GM12872 (cell line): ENCODE measurements around the gene SNRNP25.

Experiments
- TF ChIP-seq, protein P1 (sequence below): IDR thresholded peaks from 3 replicates; pipeline ENCODE4 v1.5.1; 2011; ENCODE audit warnings: low read depth, mild to moderate bottlenecking, low read length, moderate library complexity; ENCODE audit not compliant: insufficient read depth

Gene SNRNP25

DNA sequence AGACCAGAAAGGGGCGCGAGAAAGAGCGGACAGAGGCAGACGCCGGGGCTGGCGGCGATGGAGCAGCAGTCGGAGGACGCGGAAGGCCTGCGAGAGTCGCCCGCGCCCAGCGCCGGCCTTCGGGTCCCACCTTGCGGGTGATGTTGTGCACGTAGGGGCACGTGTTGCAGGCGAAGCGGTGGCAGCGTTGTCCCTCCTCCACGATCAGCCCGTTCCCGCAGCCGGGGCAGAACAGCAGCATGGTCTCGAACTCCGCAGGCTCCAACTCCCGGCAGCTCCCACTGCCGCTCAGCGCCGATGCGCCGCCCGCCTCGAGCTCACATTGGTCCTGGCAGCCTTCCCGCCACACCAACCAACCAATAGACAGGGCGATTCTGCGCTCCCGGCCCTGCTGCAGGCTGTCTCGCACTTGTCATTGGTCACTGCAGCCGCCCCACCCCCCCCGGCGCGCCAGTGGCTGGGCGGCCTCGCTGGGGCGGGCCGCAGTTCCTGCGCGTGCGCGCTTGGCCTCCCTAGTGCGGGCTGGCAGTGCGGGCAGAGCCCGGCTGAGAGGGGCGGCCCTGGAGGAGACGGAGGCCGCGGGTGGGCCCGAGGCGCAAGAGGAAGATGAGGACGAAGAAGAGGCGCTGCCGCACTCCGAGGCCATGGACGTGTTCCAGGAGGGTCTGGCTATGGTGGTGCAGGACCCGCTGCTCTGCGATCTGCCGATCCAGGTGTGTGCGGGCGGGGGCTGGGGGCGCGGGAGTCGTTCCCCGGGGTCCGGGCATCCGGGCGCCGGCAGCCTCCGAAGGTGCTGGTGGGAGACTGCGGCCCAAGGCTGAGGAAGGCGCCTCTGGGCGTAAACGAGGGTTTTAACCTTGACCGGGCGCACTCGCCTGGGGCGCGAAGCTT lies at the start of gene SNRNP25, which contains the start of gene POLR3K:
SNRNP25 (plus strand) TSS at position 483 of the 891 bp plus-strand sequence; CDS start at position 672, 189 bp downstream.
POLR3K (minus strand) TSS at position 263 of the 891 bp plus-strand sequence; CDS start at position 241, 22 bp downstream.
- TF ChIP-seq, protein P1, sequence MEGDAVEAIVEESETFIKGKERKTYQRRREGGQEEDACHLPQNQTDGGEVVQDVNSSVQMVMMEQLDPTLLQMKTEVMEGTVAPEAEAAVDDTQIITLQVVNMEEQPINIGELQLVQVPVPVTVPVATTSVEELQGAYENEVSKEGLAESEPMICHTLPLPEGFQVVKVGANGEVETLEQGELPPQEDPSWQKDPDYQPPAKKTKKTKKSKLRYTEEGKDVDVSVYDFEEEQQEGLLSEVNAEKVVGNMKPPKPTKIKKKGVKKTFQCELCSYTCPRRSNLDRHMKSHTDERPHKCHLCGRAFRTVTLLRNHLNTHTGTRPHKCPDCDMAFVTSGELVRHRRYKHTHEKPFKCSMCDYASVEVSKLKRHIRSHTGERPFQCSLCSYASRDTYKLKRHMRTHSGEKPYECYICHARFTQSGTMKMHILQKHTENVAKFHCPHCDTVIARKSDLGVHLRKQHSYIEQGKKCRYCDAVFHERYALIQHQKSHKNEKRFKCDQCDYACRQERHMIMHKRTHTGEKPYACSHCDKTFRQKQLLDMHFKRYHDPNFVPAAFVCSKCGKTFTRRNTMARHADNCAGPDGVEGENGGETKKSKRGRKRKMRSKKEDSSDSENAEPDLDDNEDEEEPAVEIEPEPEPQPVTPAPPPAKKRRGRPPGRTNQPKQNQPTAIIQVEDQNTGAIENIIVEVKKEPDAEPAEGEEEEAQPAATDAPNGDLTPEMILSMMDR: no peak

DNA sequence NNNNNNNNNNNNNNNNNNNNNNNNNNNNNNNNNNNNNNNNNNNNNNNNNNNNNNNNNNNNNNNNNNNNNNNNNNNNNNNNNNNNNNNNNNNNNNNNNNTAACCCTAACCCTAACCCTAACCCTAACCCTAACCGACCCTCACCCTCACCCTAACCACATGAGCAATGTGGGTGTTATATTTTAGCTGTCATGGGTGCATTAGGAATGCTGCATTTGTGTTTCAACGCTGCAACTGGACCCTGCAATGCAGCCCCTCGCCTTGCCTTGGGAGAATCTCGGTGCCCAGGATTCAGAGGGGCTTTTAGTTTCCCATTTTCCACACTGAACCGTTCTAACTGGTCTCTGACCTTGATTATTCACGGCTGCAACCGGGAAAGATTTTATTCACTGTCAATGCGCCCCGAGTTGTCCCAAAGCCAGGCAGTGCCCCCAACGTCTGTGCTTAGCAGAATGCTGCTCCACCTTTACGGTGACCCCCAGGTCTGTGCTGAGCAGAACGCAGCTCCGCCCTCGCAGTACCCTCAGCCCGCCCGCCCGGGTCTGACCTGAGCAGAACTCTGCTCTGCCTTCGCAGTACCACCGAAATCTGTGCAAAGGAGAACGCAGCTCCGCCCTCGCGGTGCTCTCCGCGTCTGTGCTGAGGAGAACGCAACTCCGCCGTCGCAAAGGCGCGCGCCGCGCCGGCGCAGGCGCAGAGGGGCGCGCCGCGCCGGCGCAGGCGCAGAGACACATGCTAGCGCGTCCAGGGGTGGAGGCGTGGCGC lies 43.5 kb upstream of the SNRNP25 start:
- TF ChIP-seq, protein P1: no peak

DNA sequence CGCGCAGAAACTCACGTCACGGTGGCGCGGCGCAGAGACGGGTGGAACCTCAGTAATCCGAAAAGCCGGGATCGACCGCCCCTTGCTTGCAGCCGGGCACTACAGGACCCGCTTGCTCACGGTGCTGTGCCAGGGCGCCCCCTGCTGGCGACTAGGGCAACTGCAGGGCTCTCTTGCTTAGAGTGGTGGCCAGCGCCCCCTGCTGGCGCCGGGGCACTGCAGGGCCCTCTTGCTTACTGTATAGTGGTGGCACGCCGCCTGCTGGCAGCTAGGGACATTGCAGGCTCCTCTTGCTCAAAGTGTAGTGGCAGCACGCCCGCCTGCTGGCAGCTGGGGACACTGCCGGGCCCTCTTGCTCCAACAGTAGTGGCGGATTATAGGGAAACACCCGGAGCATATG lies 42.9 kb upstream of the SNRNP25 start:
- TF ChIP-seq, protein P1: peak; percentile 70

DNA sequence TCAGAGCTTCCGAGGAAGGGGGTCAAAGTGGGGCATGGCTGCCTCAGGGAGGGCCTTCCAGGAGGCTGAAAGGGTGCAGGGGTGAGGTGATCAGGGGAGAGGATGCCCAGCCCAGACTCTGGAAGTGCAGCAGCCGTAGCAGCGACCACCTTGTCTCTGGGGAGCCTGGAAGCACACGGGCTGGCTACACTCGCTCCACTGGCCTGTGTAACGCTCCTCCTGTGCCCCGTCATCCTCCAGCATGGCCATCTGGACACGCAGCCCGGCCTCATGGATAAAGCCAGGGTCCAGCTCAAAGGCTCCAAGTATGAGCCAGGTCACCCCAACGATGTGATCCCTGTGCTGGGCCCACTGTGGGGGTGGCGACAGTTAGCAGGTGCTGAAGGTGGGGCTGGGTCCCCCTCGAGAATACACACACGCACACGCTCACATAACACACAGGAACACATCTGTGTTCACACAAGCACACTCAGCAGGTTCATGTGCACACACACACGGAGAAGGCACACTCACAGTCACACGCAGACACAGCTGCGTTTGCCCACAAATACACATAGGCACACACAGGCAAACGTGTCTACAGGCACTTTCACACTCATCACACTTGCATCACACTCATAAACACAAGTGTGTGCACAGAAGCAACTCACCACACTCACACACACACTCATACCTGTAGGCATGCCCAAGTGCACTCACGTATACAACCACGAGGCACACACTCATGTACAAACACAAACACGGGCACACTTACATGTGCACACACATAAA lies 19.6 kb upstream of the SNRNP25 start:
- TF ChIP-seq, protein P1: no peak

DNA sequence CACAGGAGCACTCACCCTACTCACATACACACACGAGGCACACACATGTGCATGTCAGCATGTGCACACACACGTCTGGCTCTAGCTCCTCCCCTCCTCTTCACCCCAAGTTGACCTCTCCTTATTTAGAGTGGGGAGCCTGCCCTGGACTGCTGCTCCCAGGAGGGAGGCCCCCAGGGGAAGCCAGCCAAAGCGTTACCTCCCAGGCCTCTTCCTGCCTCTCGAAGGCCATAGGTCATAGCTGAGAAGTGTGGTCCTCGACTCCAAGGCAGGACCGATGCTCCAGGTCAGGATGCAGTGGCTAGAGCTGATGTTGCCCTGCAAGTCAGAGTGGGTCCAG lies 19.0 kb upstream of the SNRNP25 start:
- TF ChIP-seq, protein P1: no peak

DNA sequence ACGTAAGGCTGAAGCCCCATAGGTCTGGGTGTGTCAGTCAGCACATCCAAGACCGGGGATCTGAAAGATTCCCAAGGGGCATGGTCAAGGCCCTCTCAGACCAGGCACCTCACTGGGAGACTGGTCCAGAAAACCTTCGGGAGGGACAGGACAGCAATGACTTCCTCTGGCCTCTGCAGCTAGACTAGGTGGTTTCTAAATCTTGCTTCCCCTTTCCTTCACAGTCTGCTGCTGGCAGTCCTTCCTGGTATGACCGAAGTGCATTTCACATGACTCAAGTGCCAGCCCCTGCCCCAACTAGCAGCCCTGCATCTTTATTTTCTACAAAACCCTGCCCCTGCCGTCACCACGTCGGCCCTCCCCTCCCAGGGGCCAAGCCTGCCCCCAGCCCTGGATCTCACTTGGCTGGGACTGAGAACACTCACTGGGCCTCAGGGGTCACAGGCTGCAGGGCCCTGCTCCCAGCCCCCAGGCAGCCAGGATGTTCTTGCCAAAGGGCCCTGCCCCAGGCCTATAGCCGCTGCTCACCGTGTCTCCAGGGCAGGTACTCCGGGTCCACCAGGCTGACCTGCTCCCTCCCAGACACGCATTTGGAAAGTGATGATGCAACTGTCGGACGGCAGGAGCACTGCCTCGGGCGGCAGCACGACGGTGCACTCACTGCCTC lies 18.5 kb upstream of the SNRNP25 start:
- TF ChIP-seq, protein P1: no peak
